Vagina (tissue), 2 donors: Measurements from ENCODE around the gene PTPRM. TPM values are rescaled to one million over a fixed set of nuclear protein-coding genes. Genes with fewer than 3 reads are reported as not detected.
A peak's percentile ranks its signal among the peaks of the same experiment; 100 is the strongest.

ENCODE experiments used
- DNase-seq, 2 donors: peaks; one replicate each; pipeline ENCODE4 v3.0.0-alpha.2; 2017; ENCODE audit errors: extremely low spot score in 2 of 2
- H3K27ac ChIP-seq: fragments of 200-600 bp; sonication (generic); one replicate; pipeline ENCODE4 v1.5.1; 2019
- H3K27me3 ChIP-seq: fragments of 200-600 bp; sonication (generic); one replicate; pipeline ENCODE4 v1.5.1; 2019
- H3K36me3 ChIP-seq, 2 donors: fragments of 200-600 bp; sonication (generic); one replicate each; pipeline ENCODE4 v1.5.1; 2017 to 2019
- H3K4me1 ChIP-seq: fragments of 200-600 bp; sonication (generic); one replicate; pipeline ENCODE4 v1.5.1; 2019
- H3K4me3 ChIP-seq, 2 donors: fragments of 200-600 bp; sonication (generic); 1 replicate in 1 of 2; 2 replicates in 1 of 2; pipeline ENCODE4 v1.5.1; 2016 to 2019
- H3K9me3 ChIP-seq: fragments of 200-600 bp; sonication (generic); one replicate; pipeline ENCODE4 v1.5.1; 2019
- CTCF ChIP-seq, 3 experiments: fragments of 450-650 bp in 2 of 3; fragments of 200-600 bp in 1 of 3; sonication (generic) in 1 of 3; IDR thresholded peaks; one replicate each; pipeline ENCODE4 v1.5.1; 2017 to 2019; ENCODE audit warnings: antibody characterized with exemption in 3 of 3, mild to moderate bottlenecking in 2 of 3, moderate library complexity in 2 of 3
- POLR2A ChIP-seq, 2 donors: fragments of 450-650 bp; IDR thresholded peaks; one replicate each; pipeline ENCODE4 v1.6.1; 2017; ENCODE audit warnings: antibody characterized with exemption in 2 of 2, mild to moderate bottlenecking in 2 of 2, moderate library complexity in 2 of 2
- POLR2AphosphoS5 ChIP-seq, 2 donors: sonication (generic); formaldehyde crosslinking; IDR thresholded peaks; one replicate each; pipeline ENCODE4 v1.9.0; 2017; ENCODE audit warnings: antibody characterized with exemption in 2 of 2, mild to moderate bottlenecking in 2 of 2, low read depth in 1 of 2; ENCODE audit not compliant: insufficient read depth in 1 of 2
- intact Hi-C: fragments of 100-400 bp; cut with DNase I; formaldehyde crosslinking; loops from one replicate; pipeline ENCODE4 v1.15.1; 2023
- total RNA-seq: library from RNA; depleted of rRNA; stranded (reverse); fragments of >200 nt; gene quantifications from one replicate; pipeline ENCODE4 v1.2.3, GENCODE V29; 2016

Gene PTPRM
- total RNA-seq, 1 donor from 2014 or later, result 60.2 TPM

GRCh38 chr18:7749008-7749405 lies 181.9 kb downstream of the PTPRM start:
- TF ChIP-seq CTCF (IDR thresholded peaks at IDR 0.05) (no peak), POLR2AphosphoS5 (IDR thresholded peaks at IDR 0.05; ENCODE audit: insufficient read depth in 1 of 2, low read depth in 1 of 2) (no peak)
- Histone ChIP-seq H3K27me3 (no peaks in the 10 kb centered on the region), H3K27ac (peak overlapping the region; percentile 23), H3K4me3 (no peak overlapping the region), H3K4me1 (peaks cover 26% of the 10 kb centered on the region), H3K36me3 (no peaks in the 10 kb centered on the region), H3K9me3 (peaks cover 3% of the 10 kb centered on the region)
- no peak for DNase-seq
- intact Hi-C loops, result no loop called here

- H3K9me3 ChIP-seq, result peaks cover 3% of the 10 kb centered on the region
- no peaks in the 10 kb centered on the region for H3K27me3 ChIP-seq
- TF ChIP-seq POLR2AphosphoS5 (IDR thresholded peaks at IDR 0.05; ENCODE audit: insufficient read depth in 1 of 2, low read depth in 1 of 2), result no peak
- no peak for TF ChIP-seq POLR2A (IDR thresholded peaks at IDR 0.05)
- TF ChIP-seq CTCF (IDR thresholded peaks at IDR 0.05), result no peak
- intact Hi-C loops, result no loop called here
- no peak overlapping the region for H3K27ac ChIP-seq
- H3K36me3 ChIP-seq, result no peaks in the 10 kb centered on the region
- H3K4me3 ChIP-seq, result no peak overlapping the region
- H3K4me1 ChIP-seq, result peaks cover 26% of the 10 kb centered on the region
- DNase-seq, result no peak
Measured at GRCh38 chr18:7749510-7749981, 182.4 kb downstream of the PTPRM start.

GRCh38 chr18:7750095-7750663 lies 183.1 kb downstream of the PTPRM start:
- H3K4me1 ChIP-seq, result peaks cover 26% of the 10 kb centered on the region
- no peak for TF ChIP-seq POLR2AphosphoS5 (IDR thresholded peaks at IDR 0.05; ENCODE audit: insufficient read depth in 1 of 2, low read depth in 1 of 2)
- peaks cover 3% of the 10 kb centered on the region for H3K9me3 ChIP-seq
- H3K36me3 ChIP-seq, result no peaks in the 10 kb centered on the region
- intact Hi-C loops, result no loop called here
- no peaks in the 10 kb centered on the region for H3K27me3 ChIP-seq
- H3K4me3 ChIP-seq, result no peak overlapping the region
- no peak overlapping the region for H3K27ac ChIP-seq
- no peak for DNase-seq

- Histone ChIP-seq H3K27ac (no peak overlapping the region), H3K4me3 (no peak overlapping the region), H3K9me3 (no peaks in the 10 kb centered on the region), H3K27me3 (no peaks in the 10 kb centered on the region), H3K4me1 (peaks cover 26% of the 10 kb centered on the region), H3K36me3 (no peaks in the 10 kb centered on the region)
- TF ChIP-seq CTCF (IDR thresholded peaks at IDR 0.05) (no peak), POLR2A (IDR thresholded peaks at IDR 0.05) (no peak), POLR2AphosphoS5 (IDR thresholded peaks at IDR 0.05; ENCODE audit: insufficient read depth in 1 of 2, low read depth in 1 of 2) (no peak)
- intact Hi-C loops, result no loop called here
- no peak for DNase-seq
Measured at GRCh38 chr18:7750966-7751365, 183.8 kb downstream of the PTPRM start.

- TF ChIP-seq POLR2A (IDR thresholded peaks at IDR 0.05), result no peak
- no peak for TF ChIP-seq POLR2AphosphoS5 (IDR thresholded peaks at IDR 0.05; ENCODE audit: insufficient read depth in 1 of 2, low read depth in 1 of 2)
- TF ChIP-seq CTCF (IDR thresholded peaks at IDR 0.05), result no peak
- Histone ChIP-seq H3K36me3 (no peaks in the 10 kb centered on the region), H3K4me1 (peaks cover 9% of the 10 kb centered on the region), H3K27ac (no peak overlapping the region), H3K9me3 (no peaks in the 10 kb centered on the region), H3K27me3 (no peaks in the 10 kb centered on the region), H3K4me3 (no peak overlapping the region)
- no peak for DNase-seq
- intact Hi-C loops, result no loop called here
Measured at GRCh38 chr18:7754258-7754657, 187.1 kb downstream of the PTPRM start.
